Astrocyte (in vitro differentiated cells and primary cell): Measurements from ENCODE around the gene RAVER2. TPM values are rescaled to one million over a fixed set of nuclear protein-coding genes. Genes with fewer than 3 reads are reported as not detected.

Experiments used
- DNase-seq: peaks from one replicate; pipeline ENCODE4 v3.0.0-alpha.2; 2010; ENCODE audit warnings: low read depth
- FAIRE-seq: peaks from 2 replicates; lab custom pipeline; 2011; peaks lifted over from hg19 to GRCh38; lab: Jason Lieb, UNC
- H2AFZ ChIP-seq: 2 replicates; pipeline ENCODE4 v1.6.0; 2012; ENCODE audit warnings: low read depth, low read length, inconsistent platforms
- H3K27ac ChIP-seq: 2 replicates; pipeline ENCODE4 v1.5.1; 2011; ENCODE audit warnings: low read depth, low read length, inconsistent platforms
- H3K27me3 ChIP-seq: 2 replicates; pipeline ENCODE4 v1.6.0; 2011; ENCODE audit warnings: low read length, inconsistent platforms; ENCODE audit not compliant: insufficient read depth
- H3K36me3 ChIP-seq: 2 replicates; pipeline ENCODE4 v1.5.1; 2011; ENCODE audit warnings: low read length, inconsistent platforms; ENCODE audit not compliant: insufficient read depth
- H3K4me1 ChIP-seq: 2 replicates; pipeline ENCODE4 v1.5.1; 2011; ENCODE audit warnings: low read length, inconsistent platforms; ENCODE audit not compliant: insufficient read depth
- H3K4me2 ChIP-seq: 2 replicates; pipeline ENCODE4 v1.6.0; 2012; ENCODE audit warnings: low read length, inconsistent platforms
- H3K4me3 ChIP-seq: 2 replicates; pipeline ENCODE4 v1.5.1; 2011; ENCODE audit warnings: low read depth, mild to moderate bottlenecking, low read length, inconsistent platforms; ENCODE audit not compliant: insufficient read depth
- H3K79me2 ChIP-seq: 2 replicates; pipeline ENCODE4 v1.6.0; 2012; ENCODE audit warnings: mild to moderate bottlenecking, low read length, inconsistent platforms; ENCODE audit not compliant: insufficient read depth
- H3K9ac ChIP-seq: 2 replicates; pipeline ENCODE4 v1.6.0; 2012; ENCODE audit warnings: mild to moderate bottlenecking, low read length, inconsistent platforms
- H3K9me3 ChIP-seq: 2 replicates; pipeline ENCODE4 v1.5.1; 2012; ENCODE audit warnings: low read depth, mild to moderate bottlenecking, low read length, inconsistent platforms; ENCODE audit not compliant: insufficient read depth
- H4K20me1 ChIP-seq: 2 replicates; pipeline ENCODE4 v1.6.0; 2012; ENCODE audit warnings: low read length, inconsistent platforms; ENCODE audit not compliant: insufficient read depth
- H3K27ac Mint-ChIP-seq: one replicate; pipeline ENCODE4 v1.8.0; 2021; ENCODE audit warnings: mild to moderate bottlenecking, mixed read lengths; ENCODE audit not compliant: unreplicated experiment
- H3K27me3 Mint-ChIP-seq: one replicate; pipeline ENCODE4 v1.8.0; 2021; ENCODE audit warnings: low read depth, mixed read lengths; ENCODE audit not compliant: unreplicated experiment
- H3K36me3 Mint-ChIP-seq: one replicate; pipeline ENCODE4 v1.8.0; 2021; ENCODE audit warnings: low read depth, mixed read lengths; ENCODE audit not compliant: unreplicated experiment
- H3K4me1 Mint-ChIP-seq: one replicate; pipeline ENCODE4 v1.8.0; 2021; ENCODE audit warnings: low read depth, mixed read lengths; ENCODE audit not compliant: unreplicated experiment
- H3K4me3 Mint-ChIP-seq: one replicate; pipeline ENCODE4 v1.8.0; 2021; ENCODE audit warnings: mild to moderate bottlenecking, moderate library complexity, mixed read lengths; ENCODE audit not compliant: unreplicated experiment
- H3K9me3 Mint-ChIP-seq: one replicate; pipeline ENCODE4 v1.8.0; 2021; ENCODE audit warnings: mild to moderate bottlenecking, mixed read lengths; ENCODE audit not compliant: unreplicated experiment
- EZH2 ChIP-seq: IDR thresholded peaks from 2 replicates; pipeline ENCODE4 v1.6.1; 2012; ENCODE audit warnings: mild to moderate bottlenecking, low read length, inconsistent platforms; ENCODE audit not compliant: insufficient read depth
- total RNA-seq: library from RNA; stranded (reverse); gene quantifications from 2 replicates; pipeline ENCODE4 v1.2.1, GENCODE V29; 2021
- TF ChIP-seq, protein P1 (sequence below): IDR thresholded peaks from 2 replicates; pipeline ENCODE4 v1.5.1; 2011; ENCODE audit warnings: low read depth, mild to moderate bottlenecking, inconsistent platforms, low read length, moderate library complexity; ENCODE audit not compliant: insufficient read depth

RAVER2 gene
- total RNA-seq, 1 donor from 2014 or later, result 7.1 TPM

DNA sequence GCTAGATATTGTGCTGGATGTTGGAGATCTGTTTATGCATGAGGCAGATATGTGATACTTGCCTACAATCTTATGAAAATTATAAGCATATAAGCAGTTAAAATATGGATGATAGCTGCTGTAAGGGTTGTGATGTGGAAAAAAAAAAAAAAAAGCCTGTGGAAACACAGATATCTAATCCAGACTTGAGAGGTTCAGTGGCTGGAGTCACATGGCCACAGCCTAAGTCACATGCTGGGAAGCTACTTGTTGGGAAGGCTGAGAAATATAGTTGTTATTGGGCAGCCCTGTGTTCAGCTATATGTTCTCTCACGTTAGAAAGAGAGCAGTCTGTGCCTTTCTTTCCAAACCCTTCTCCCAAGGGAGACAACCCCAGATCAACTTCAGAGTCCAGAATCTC lies 15.1 kb downstream of the RAVER2 start:
- H3K4me1 Mint-ChIP-seq, result peaks cover 4% of the 10 kb centered on the region
- H3K27me3 ChIP-seq, result no peaks in the 10 kb centered on the region
- H3K4me3 Mint-ChIP-seq, result no peak overlapping the region
- no peaks in the 10 kb centered on the region for H3K79me2 ChIP-seq
- no peak overlapping the region for H3K27ac ChIP-seq
- H4K20me1 ChIP-seq, result no peaks in the 10 kb centered on the region
- FAIRE-seq (no peak), DNase-seq (no peak)
- no peaks in the 10 kb centered on the region for H3K9me3 ChIP-seq
- no peaks in the 10 kb centered on the region for H3K27me3 Mint-ChIP-seq
- no peaks in the 10 kb centered on the region for H3K36me3 ChIP-seq
- no peak overlapping the region for H2AFZ ChIP-seq
- H3K4me1 ChIP-seq, result no peaks in the 10 kb centered on the region
- H3K4me3 ChIP-seq, result no peak overlapping the region
- TF ChIP-seq EZH2, result no peak
- TF ChIP-seq, protein P1, sequence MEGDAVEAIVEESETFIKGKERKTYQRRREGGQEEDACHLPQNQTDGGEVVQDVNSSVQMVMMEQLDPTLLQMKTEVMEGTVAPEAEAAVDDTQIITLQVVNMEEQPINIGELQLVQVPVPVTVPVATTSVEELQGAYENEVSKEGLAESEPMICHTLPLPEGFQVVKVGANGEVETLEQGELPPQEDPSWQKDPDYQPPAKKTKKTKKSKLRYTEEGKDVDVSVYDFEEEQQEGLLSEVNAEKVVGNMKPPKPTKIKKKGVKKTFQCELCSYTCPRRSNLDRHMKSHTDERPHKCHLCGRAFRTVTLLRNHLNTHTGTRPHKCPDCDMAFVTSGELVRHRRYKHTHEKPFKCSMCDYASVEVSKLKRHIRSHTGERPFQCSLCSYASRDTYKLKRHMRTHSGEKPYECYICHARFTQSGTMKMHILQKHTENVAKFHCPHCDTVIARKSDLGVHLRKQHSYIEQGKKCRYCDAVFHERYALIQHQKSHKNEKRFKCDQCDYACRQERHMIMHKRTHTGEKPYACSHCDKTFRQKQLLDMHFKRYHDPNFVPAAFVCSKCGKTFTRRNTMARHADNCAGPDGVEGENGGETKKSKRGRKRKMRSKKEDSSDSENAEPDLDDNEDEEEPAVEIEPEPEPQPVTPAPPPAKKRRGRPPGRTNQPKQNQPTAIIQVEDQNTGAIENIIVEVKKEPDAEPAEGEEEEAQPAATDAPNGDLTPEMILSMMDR, result no peak
- no peak overlapping the region for H3K4me2 ChIP-seq
- H3K36me3 Mint-ChIP-seq, result no peaks in the 10 kb centered on the region
- no peak overlapping the region for H3K27ac Mint-ChIP-seq
- H3K9me3 Mint-ChIP-seq, result peaks cover 2% of the 10 kb centered on the region
- no peak overlapping the region for H3K9ac ChIP-seq

DNA sequence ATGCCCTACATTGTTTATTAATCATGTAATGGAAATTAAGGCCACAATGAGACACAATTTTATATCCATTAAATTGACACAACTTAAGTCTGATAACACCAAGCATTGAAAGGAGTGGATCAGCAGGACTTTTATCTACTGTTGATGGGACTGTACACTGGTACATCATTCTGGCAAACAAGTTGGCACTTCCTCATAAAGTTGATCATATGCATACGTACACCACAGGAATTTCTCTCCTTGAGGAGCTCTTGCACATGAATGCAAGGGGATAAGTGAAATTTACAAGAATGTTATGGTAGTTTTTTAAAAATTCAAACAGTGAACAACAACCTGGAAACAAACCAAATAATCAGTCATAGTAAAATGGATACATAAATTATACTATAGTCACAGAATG lies 20.1 kb downstream of the RAVER2 start:
- Histone ChIP-seq H3K4me1 (no peaks in the 10 kb centered on the region), H4K20me1 (no peaks in the 10 kb centered on the region), H3K36me3 (no peaks in the 10 kb centered on the region), H3K9ac (no peak overlapping the region), H3K9me3 (no peaks in the 10 kb centered on the region), H3K79me2 (no peaks in the 10 kb centered on the region), H3K4me3 (no peak overlapping the region), H3K27ac (no peak overlapping the region), H3K27me3 (no peaks in the 10 kb centered on the region), H2AFZ (no peak overlapping the region), H3K4me2 (no peak overlapping the region)
- TF ChIP-seq, protein P1, result no peak
- no peak for TF ChIP-seq EZH2
- no peaks in the 10 kb centered on the region for H3K9me3 Mint-ChIP-seq
- no peaks in the 10 kb centered on the region for H3K36me3 Mint-ChIP-seq
- no peak overlapping the region for H3K27ac Mint-ChIP-seq
- DNase-seq, result no peak
- no peak overlapping the region for H3K4me3 Mint-ChIP-seq
- no peak for FAIRE-seq
- no peaks in the 10 kb centered on the region for H3K27me3 Mint-ChIP-seq
- H3K4me1 Mint-ChIP-seq, result no peaks in the 10 kb centered on the region

DNA sequence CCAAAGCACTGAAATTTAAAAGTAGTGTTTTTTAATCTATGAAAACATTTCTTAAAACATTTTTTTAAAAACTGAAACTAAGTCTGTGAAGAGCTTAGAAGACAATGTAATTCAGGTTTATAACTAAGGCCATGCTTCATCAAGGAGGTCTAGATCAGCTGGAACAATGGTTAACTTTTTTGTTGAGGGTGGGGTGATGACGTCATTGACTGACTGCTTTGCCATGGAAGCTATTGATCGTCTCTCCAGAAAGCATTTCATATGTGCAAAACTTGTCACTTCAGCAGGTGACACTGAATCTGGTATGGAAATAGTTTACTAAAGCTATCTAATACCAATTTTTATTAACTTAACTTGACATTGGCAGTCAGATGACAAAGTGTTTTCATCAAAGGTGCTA lies 21.0 kb downstream of the RAVER2 start:
- Mint-ChIP-seq H3K4me1 (no peaks in the 10 kb centered on the region), H3K27me3 (no peaks in the 10 kb centered on the region), H3K4me3 (no peak overlapping the region), H3K36me3 (peaks cover 3% of the 10 kb centered on the region), H3K27ac (no peak overlapping the region), H3K9me3 (no peaks in the 10 kb centered on the region)
- Histone ChIP-seq H2AFZ (no peak overlapping the region), H3K27ac (no peak overlapping the region), H3K9ac (no peak overlapping the region), H3K79me2 (no peaks in the 10 kb centered on the region), H4K20me1 (no peaks in the 10 kb centered on the region), H3K4me2 (no peak overlapping the region), H3K4me3 (no peak overlapping the region), H3K9me3 (no peaks in the 10 kb centered on the region), H3K4me1 (no peaks in the 10 kb centered on the region), H3K36me3 (no peaks in the 10 kb centered on the region), H3K27me3 (no peaks in the 10 kb centered on the region)
- no peak for FAIRE-seq
- TF ChIP-seq, protein P1, result no peak
- TF ChIP-seq EZH2, result no peak
- no peak for DNase-seq
